ENCODE data around the gene PF4V1. TPM values are rescaled to one million over a fixed set of nuclear protein-coding genes. Genes with fewer than 3 reads are reported as not detected.

PF4V1 gene
- total RNA-seq, 2 experiments from 2014 or later: not detected

GRCh38 chr4:73867783-73868182, 14.7 kb downstream of the PF4V1 start:
- no peak for DNase-seq
- POLR2A ChIA-PET: no interaction called here
- H3K27ac Mint-ChIP-seq: no peak overlapping the region
- intact Hi-C loops (cut with micrococcal nuclease): no loop called here
- no peaks in the 10 kb centered on the region for H3K9me3 Mint-ChIP-seq
- H3K4me3 Mint-ChIP-seq: no peak overlapping the region
- no peaks in the 10 kb centered on the region for H3K36me3 Mint-ChIP-seq
- peaks cover 14% of the 10 kb centered on the region for H3K27me3 Mint-ChIP-seq
- CTCF ChIA-PET: no interaction called here
- H3K4me1 Mint-ChIP-seq (ENCODE audit: low read depth): no peaks in the 10 kb centered on the region

- Mint-ChIP-seq H3K36me3 (no peaks in the 10 kb centered on the region), H3K27me3 (peaks cover 14% of the 10 kb centered on the region), H3K4me1 (ENCODE audit: low read depth) (no peaks in the 10 kb centered on the region), H3K4me3 (no peak overlapping the region), H3K9me3 (no peaks in the 10 kb centered on the region), H3K27ac (no peak overlapping the region)
- ChIA-PET POLR2A (no interaction called here), CTCF (no interaction called here)
- intact Hi-C loops (cut with micrococcal nuclease): no loop called here
- DNase-seq: no peak
Observed at GRCh38 chr4:73868206-73869129, 15.4 kb downstream of the PF4V1 start.

DNA sequence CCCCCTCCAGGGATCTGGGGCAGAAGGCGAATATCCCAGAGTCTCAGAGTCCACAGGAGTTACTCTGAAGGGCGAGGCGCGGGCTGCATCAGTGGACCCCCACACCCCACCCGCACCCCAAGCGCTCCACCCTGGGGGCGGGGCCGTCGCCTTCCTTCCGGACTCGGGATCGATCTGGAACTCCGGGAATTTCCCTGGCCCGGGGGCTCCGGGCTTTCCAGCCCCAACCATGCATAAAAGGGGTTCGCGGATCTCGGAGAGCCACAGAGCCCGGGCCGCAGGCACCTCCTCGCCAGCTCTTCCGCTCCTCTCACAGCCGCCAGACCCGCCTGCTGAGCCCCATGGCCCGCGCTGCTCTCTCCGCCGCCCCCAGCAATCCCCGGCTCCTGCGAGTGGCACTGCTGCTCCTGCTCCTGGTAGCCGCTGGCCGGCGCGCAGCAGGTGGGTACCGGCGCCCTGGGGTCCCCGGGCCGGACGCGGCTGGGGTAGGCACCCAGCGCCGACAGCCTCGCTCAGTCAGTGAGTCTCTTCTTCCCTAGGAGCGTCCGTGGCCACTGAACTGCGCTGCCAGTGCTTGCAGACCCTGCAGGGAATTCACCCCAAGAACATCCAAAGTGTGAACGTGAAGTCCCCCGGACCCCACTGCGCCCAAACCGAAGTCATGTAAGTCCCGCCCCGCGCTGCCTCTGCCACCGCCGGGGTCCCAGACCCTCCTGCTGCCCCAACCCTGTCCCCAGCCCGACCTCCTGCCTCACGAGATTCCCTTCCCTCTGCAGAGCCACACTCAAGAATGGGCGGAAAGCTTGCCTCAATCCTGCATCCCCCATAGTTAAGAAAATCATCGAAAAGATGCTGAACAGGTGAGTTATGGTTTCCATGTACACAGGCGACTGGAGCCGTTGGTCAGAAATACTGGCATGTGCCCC, 16.3 kb downstream of the PF4V1 start, which contains the start of gene CXCL1:
Gene CXCL1, plus strand, starts transcription at position 264 of the 926 bp plus-strand sequence. Its CDS starts 78 bp downstream, at position 342.
- Mint-ChIP-seq H3K36me3 (no peaks in the 10 kb centered on the region), H3K27me3 (peaks cover 14% of the 10 kb centered on the region), H3K4me1 (ENCODE audit: low read depth) (no peaks in the 10 kb centered on the region), H3K9me3 (no peaks in the 10 kb centered on the region), H3K4me3 (no peak within 1 kb of the TSS), H3K27ac (no peak within 1 kb of the TSS)
- intact Hi-C loops (cut with micrococcal nuclease): no loop called here
- CTCF ChIA-PET: no interaction called here
- POLR2A ChIA-PET: no interaction called here
- DNase-seq: no peak

- ChIA-PET CTCF (no interaction called here), POLR2A (no interaction called here)
- peaks cover 14% of the 10 kb centered on the region for H3K27me3 Mint-ChIP-seq
- DNase-seq: no peak
- no peaks in the 10 kb centered on the region for H3K4me1 Mint-ChIP-seq (ENCODE audit: low read depth)
- no peak overlapping the region for H3K27ac Mint-ChIP-seq
- H3K36me3 Mint-ChIP-seq: no peaks in the 10 kb centered on the region
- intact Hi-C loops (cut with micrococcal nuclease): no loop called here
- H3K9me3 Mint-ChIP-seq: no peaks in the 10 kb centered on the region
- no peak overlapping the region for H3K4me3 Mint-ChIP-seq
Observed at GRCh38 chr4:73870260-73870659, 17.2 kb downstream of the PF4V1 start.

DNA sequence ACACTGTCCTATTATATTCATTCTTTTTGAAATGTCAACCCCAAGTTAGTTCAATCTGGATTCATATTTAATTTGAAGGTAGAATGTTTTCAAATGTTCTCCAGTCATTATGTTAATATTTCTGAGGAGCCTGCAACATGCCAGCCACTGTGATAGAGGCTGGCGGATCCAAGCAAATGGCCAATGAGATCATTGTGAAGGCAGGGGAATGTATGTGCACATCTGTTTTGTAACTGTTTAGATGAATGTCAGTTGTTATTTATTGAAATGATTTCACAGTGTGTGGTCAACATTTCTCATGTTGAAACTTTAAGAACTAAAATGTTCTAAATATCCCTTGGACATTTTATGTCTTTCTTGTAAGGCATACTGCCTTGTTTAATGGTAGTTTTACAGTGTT, 17.7 kb downstream of the PF4V1 start:
- H3K4me1 Mint-ChIP-seq (ENCODE audit: low read depth): no peaks in the 10 kb centered on the region
- H3K9me3 Mint-ChIP-seq: no peaks in the 10 kb centered on the region
- no peak for DNase-seq
- H3K4me3 Mint-ChIP-seq: no peak overlapping the region
- peaks cover 14% of the 10 kb centered on the region for H3K27me3 Mint-ChIP-seq
- CTCF ChIA-PET: no interaction called here
- no peak overlapping the region for H3K27ac Mint-ChIP-seq
- intact Hi-C loops (cut with micrococcal nuclease): no loop called here
- H3K36me3 Mint-ChIP-seq: no peaks in the 10 kb centered on the region
- POLR2A ChIA-PET: no interaction called here

DNA sequence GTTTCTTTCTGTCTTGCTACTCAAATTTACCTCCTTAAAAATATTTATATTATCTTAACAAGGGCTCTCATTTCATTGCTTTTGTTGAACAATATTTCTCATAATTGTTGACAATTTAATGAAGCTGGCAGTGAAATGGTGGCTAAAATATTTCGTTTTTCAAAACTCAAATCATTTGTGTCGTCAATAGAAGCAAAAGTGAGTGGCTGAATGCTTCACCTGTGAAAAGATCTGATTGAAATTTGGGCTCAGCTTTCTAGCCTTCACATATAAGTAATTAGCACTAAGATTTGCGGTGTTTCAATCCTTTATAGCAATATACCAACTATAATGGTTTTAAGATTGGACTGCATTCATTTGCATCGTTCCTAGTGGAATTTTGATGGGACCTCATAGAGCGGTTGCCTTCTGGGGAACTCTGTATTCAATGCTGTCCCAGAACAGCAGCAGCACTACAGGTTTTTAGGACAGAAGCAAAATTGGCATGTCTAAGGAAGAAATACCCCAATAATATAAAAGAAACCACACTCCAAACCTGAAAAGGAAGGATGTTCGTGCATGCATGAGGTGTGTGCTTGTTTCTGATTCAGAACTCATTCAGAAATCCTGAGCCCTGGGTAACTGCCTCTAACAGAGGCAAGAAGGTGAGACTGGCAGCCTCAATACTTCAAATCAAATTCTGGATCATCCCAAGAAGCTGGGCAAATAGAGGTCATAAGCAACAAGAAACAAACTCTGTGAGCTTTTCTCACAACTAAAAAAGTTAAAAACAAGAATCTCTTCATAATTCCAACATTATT, 18.6 kb downstream of the PF4V1 start:
- Mint-ChIP-seq H3K36me3 (no peaks in the 10 kb centered on the region), H3K4me3 (no peak overlapping the region), H3K27ac (no peak overlapping the region), H3K27me3 (peaks cover 14% of the 10 kb centered on the region), H3K4me1 (ENCODE audit: low read depth) (no peaks in the 10 kb centered on the region), H3K9me3 (no peaks in the 10 kb centered on the region)
- POLR2A ChIA-PET: no interaction called here
- intact Hi-C loops (cut with micrococcal nuclease): no loop called here
- no peak for DNase-seq
- CTCF ChIA-PET: no interaction called here

- ChIA-PET POLR2A (no interaction called here), CTCF (no interaction called here)
- no peak overlapping the region for H3K4me3 Mint-ChIP-seq
- H3K9me3 Mint-ChIP-seq: no peaks in the 10 kb centered on the region
- intact Hi-C loops (cut with micrococcal nuclease): no loop called here
- no peak for DNase-seq
- peaks cover 14% of the 10 kb centered on the region for H3K27me3 Mint-ChIP-seq
- H3K36me3 Mint-ChIP-seq: no peaks in the 10 kb centered on the region
- no peaks in the 10 kb centered on the region for H3K4me1 Mint-ChIP-seq (ENCODE audit: low read depth)
- no peak overlapping the region for H3K27ac Mint-ChIP-seq
Observed at GRCh38 chr4:73872316-73873108, 19.4 kb downstream of the PF4V1 start.

- Mint-ChIP-seq H3K36me3 (no peaks in the 10 kb centered on the region), H3K27me3 (peaks cover 6% of the 10 kb centered on the region)
- CTCF ChIA-PET: no interaction called here
Observed at GRCh38 chr4:73874386-73874785, 21.3 kb downstream of the PF4V1 start.

DNA sequence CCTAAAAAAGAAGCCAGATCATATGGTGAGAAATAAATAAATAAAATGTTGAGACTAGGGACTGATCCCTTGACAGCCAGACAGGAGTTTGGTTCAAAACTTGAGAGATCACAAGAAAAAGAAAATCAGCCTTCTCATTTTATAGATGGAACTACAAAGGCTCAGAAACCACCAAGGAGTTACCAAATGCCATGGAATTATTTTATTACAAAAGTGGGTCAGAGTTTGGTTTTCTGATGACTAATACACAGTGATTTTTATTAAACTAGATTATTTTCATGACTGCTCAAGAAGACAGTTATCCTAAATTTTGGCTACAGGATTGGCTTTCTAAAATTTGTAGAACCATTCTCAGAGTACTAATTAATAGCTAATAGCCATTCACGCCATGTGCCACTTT, 22.3 kb downstream of the PF4V1 start:
- no peak for DNase-seq
- no peak overlapping the region for H3K27ac Mint-ChIP-seq
- intact Hi-C loops (cut with micrococcal nuclease): no loop called here
- H3K27me3 Mint-ChIP-seq: peaks cover under 1% of the 10 kb centered on the region
- no peaks in the 10 kb centered on the region for H3K9me3 Mint-ChIP-seq
- H3K4me3 Mint-ChIP-seq: no peak overlapping the region
- H3K36me3 Mint-ChIP-seq: no peaks in the 10 kb centered on the region
- CTCF ChIA-PET: no interaction called here
- POLR2A ChIA-PET: no interaction called here
- no peaks in the 10 kb centered on the region for H3K4me1 Mint-ChIP-seq (ENCODE audit: low read depth)

More at GRCh38 chr4:73874386-73874785, 21.3 kb downstream of the PF4V1 start:
- Mint-ChIP-seq H3K27ac (no peak overlapping the region), H3K9me3 (no peaks in the 10 kb centered on the region), H3K4me3 (no peak overlapping the region), H3K4me1 (ENCODE audit: low read depth) (no peaks in the 10 kb centered on the region)
- POLR2A ChIA-PET: no interaction called here
- DNase-seq: no peak
- intact Hi-C loops (cut with micrococcal nuclease): no loop called here

- Mint-ChIP-seq H3K27me3 (no peaks in the 10 kb centered on the region), H3K4me3 (no peak overlapping the region), H3K9me3 (no peaks in the 10 kb centered on the region), H3K4me1 (ENCODE audit: low read depth) (no peaks in the 10 kb centered on the region), H3K36me3 (no peaks in the 10 kb centered on the region), H3K27ac (no peak overlapping the region)
- DNase-seq: no peak
- ChIA-PET CTCF (no interaction called here), POLR2A (no interaction called here)
- intact Hi-C loops (cut with micrococcal nuclease): no loop called here
Observed at GRCh38 chr4:73883306-73883705, 30.2 kb downstream of the PF4V1 start.

DNA sequence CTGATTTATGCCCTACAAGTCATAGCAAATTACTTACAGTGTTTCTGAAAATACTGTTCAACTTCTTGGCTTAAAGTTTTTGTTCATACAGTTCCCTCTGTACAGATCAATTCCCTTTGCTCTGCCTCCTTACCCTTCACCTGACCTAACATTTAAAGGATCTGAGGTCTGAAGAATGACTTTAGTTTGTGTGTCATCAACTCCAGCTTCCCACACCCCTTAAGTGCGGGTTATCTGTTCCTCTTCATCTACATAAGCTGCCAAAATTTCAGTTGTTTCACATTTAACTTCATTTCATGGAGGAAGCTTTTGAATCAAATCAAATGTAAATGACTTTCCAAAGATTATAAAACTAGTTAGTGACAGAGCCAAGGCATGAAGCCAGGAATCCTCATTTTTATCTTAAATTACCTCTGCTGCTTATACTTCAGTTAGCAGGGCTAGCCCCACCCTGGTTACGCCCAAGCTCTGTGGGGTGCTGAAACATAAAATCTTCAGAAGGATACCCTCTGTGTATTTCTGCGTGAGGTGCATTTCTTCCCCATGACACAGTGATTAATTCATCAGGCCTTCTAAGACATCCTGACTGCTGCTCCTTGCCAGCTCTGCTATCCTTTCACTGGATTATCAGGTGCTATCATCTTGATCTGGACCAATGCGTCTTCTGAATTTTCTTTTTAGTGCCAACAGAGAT, 32.6 kb downstream of the PF4V1 start:
- POLR2A ChIA-PET: no interaction called here
- intact Hi-C loops (cut with micrococcal nuclease): no loop called here
- CTCF ChIA-PET: no interaction called here

More for the DNA sequence above, 32.6 kb downstream of the PF4V1 start:
- H3K4me1 Mint-ChIP-seq (ENCODE audit: low read depth): no peaks in the 10 kb centered on the region
- H3K9me3 Mint-ChIP-seq: no peaks in the 10 kb centered on the region
- no peak overlapping the region for H3K4me3 Mint-ChIP-seq
- H3K36me3 Mint-ChIP-seq: no peaks in the 10 kb centered on the region
- no peak for DNase-seq
- H3K27ac Mint-ChIP-seq: no peak overlapping the region
- no peaks in the 10 kb centered on the region for H3K27me3 Mint-ChIP-seq
